Activated CD8-positive, alpha-beta T cell treated with anti-CD3 and anti-CD28 coated beads for 36 hours (primary cell): ENCODE results near the gene ACYP1. TPM values are rescaled to one million over a fixed set of nuclear protein-coding genes. Genes with fewer than 3 reads are reported as not detected.

Experiments
- ATAC-seq: fragments of 200-7000 bp; cut with Tn5 transposase; one replicate; pipeline ENCODE4 v1.10.0; 2021; ENCODE audit warnings: mild to moderate bottlenecking, moderate library complexity
- CTCF ChIA-PET: fragments of 350-600 bp; sonication (Branson Sonifier 250); formaldehyde crosslinking; loops from one replicate; lab custom pipeline; 2021; ENCODE audit warnings: antibody characterized with exemption; lab: Charles Lee
- POLR2A ChIA-PET: fragments of 350-600 bp; sonication (Branson Sonifier 250); formaldehyde crosslinking; loops from one replicate; lab custom pipeline; 2021; ENCODE audit warnings: antibody characterized with exemption; lab: Charles Lee
- DNase-seq: peaks from one replicate; pipeline ENCODE4 v3.0.0-alpha.2; 2020
- H3K27ac Mint-ChIP-seq: one replicate; pipeline ENCODE4 v1.8.0; 2021; ENCODE audit warnings: mild to moderate bottlenecking, mixed read lengths
- H3K27me3 Mint-ChIP-seq: one replicate; pipeline ENCODE4 v1.8.0; 2021; ENCODE audit warnings: mixed read lengths
- H3K36me3 Mint-ChIP-seq: one replicate; pipeline ENCODE4 v1.8.0; 2021; ENCODE audit warnings: low read depth, mixed read lengths
- H3K4me1 Mint-ChIP-seq: one replicate; pipeline ENCODE4 v1.8.0; 2021; ENCODE audit warnings: low read depth, mixed read lengths
- H3K4me3 Mint-ChIP-seq: one replicate; pipeline ENCODE4 v1.8.0; 2021; ENCODE audit warnings: mild to moderate bottlenecking, moderate library complexity, mixed read lengths
- H3K9me3 Mint-ChIP-seq: one replicate; pipeline ENCODE4 v1.8.0; 2021; ENCODE audit warnings: mixed read lengths
- intact Hi-C: fragments of 100-400 bp; cut with micrococcal nuclease; formaldehyde crosslinking; loops from one replicate; pipeline ENCODE4 v1.10.0; 2022
- total RNA-seq, 2 experiments: library from RNA; stranded (reverse); gene quantifications; one replicate each; pipeline ENCODE4 v1.2.3, GENCODE V29; 2021
- TF ChIP-seq, protein P1 (sequence below): fragments of 200-600 bp; IDR thresholded peaks from one replicate; pipeline ENCODE4 v1.8.0; 2022; ENCODE audit warnings: antibody characterized with exemption, mild to moderate bottlenecking

The ACYP1 gene
- total RNA-seq, 2 experiments from 2014 or later = 33.9 to 38.6 TPM

DNA sequence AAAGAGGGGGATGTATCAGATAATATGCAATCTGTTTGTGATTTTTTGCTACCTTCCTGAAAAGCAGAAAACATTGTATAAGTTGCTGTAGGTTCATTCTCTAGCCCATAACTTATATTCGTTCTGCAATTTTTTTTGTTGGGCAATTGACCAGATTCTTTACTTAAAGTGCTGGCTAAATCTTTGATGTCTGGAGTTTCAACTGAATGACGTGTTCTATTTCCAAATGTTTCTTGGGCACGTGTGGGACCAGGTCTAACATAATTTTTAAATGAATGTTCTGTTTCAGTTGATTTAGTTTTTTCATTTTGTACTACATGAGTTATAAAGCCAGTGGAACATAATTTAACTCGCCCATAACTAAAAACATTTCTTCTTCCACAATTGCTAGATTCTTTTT, 16.3 kb downstream of the ACYP1 start:
- Mint-ChIP-seq H3K4me3 (no peak overlapping the region), H3K27me3 (no peaks in the 10 kb centered on the region), H3K36me3 (peaks cover 50% of the 10 kb centered on the region), H3K27ac (no peak overlapping the region), H3K4me1 (peaks cover 53% of the 10 kb centered on the region), H3K9me3 (no peaks in the 10 kb centered on the region)
- TF ChIP-seq, protein P1, sequence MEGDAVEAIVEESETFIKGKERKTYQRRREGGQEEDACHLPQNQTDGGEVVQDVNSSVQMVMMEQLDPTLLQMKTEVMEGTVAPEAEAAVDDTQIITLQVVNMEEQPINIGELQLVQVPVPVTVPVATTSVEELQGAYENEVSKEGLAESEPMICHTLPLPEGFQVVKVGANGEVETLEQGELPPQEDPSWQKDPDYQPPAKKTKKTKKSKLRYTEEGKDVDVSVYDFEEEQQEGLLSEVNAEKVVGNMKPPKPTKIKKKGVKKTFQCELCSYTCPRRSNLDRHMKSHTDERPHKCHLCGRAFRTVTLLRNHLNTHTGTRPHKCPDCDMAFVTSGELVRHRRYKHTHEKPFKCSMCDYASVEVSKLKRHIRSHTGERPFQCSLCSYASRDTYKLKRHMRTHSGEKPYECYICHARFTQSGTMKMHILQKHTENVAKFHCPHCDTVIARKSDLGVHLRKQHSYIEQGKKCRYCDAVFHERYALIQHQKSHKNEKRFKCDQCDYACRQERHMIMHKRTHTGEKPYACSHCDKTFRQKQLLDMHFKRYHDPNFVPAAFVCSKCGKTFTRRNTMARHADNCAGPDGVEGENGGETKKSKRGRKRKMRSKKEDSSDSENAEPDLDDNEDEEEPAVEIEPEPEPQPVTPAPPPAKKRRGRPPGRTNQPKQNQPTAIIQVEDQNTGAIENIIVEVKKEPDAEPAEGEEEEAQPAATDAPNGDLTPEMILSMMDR = no peak
- ATAC-seq = no peak
- intact Hi-C loops = no loop called here
- ChIA-PET CTCF (interaction anchor here (1.2 to 5.5 kb wide), 2 partner anchors 15 to 22 kb away, joined by 3 to 28 read pairs; partner anchors contain the start of gene ACYP1), POLR2A (interaction anchor here (0.6 kb wide), 1 partner anchor 21 kb away, joined by 3 read pairs; no protein-coding TSS in a partner anchor)
- no peak for DNase-seq

DNA sequence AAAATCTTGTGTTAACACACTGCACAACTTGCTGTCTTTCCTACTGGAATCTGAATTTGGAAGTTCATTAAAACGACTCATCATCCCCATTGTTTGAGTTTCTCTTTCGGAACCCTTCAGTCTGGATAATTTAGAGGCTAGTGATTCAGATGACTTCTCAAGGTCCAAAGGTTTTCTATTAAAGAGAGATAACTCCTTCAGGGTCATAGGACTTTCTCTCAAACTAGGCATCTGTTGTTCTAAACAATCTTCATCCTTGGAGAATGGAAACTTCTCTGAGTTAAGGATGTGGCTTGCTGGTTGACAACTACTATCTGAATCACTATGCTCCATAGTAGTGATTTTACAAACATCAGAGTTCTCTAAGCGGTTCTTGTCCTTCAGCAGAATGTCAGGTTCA, 16.9 kb downstream of the ACYP1 start:
- TF ChIP-seq, protein P1 = no peak
- no peak overlapping the region for H3K4me3 Mint-ChIP-seq
- no peaks in the 10 kb centered on the region for H3K27me3 Mint-ChIP-seq
- DNase-seq = no peak
- intact Hi-C loops = no loop called here
- H3K36me3 Mint-ChIP-seq = peaks cover 53% of the 10 kb centered on the region
- peaks cover 56% of the 10 kb centered on the region for H3K4me1 Mint-ChIP-seq
- no peak overlapping the region for H3K27ac Mint-ChIP-seq
- H3K9me3 Mint-ChIP-seq = no peaks in the 10 kb centered on the region
- POLR2A ChIA-PET = interaction anchor here (0.6 kb wide), 1 partner anchor 22 kb away, joined by 3 read pairs; no protein-coding TSS in a partner anchor
- peak; percentile 53 for ATAC-seq
- CTCF ChIA-PET = no interaction called here

DNA sequence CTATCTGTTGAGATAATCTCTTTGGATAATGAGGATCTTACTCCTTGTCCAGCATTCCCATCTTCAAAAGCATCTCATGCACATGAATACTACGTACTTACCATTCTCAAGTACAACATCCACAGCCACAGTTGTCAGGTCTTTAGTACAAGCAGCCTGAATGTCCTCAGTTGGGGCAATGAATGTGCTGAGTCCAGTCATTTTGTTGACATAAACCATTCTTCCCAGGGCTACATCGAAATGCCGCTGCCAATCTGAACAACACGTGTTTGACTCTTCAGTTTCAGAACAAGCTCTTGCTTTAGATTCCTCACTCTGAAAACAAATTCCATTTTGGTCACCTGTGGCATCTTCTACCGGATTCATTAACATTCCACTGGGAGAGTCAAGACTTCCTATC, 17.5 kb downstream of the ACYP1 start:
- intact Hi-C loops = no loop called here
- POLR2A ChIA-PET = no interaction called here
- ATAC-seq (no peak), DNase-seq (no peak)
- Mint-ChIP-seq H3K4me1 (peaks cover 52% of the 10 kb centered on the region), H3K36me3 (peaks cover 50% of the 10 kb centered on the region), H3K9me3 (no peaks in the 10 kb centered on the region), H3K4me3 (no peak overlapping the region), H3K27me3 (no peaks in the 10 kb centered on the region), H3K27ac (no peak overlapping the region)
- TF ChIP-seq, protein P1 = no peak
- CTCF ChIA-PET = interaction anchor here (1.5 kb wide), 1 partner anchor 10 kb away, joined by 4 read pairs; no protein-coding TSS in a partner anchor

DNA sequence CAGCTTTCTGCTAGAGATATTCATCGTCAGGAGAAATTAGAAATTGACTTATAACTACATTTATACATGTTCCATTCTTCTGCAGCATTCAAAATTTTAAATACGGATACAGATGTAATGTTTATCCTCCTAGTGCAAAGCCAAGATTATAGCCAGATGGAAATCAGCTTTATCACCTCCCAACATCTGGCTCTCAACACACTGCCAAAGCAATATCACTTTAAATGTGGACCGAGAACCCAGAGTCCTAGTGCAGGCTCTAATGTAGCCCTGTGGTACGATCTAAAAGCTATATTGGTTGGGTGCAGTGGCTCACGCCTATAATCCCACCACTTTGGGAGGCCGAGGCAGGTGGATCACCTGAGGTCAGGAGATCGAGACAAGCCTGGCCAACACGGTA, 19.1 kb downstream of the ACYP1 start:
- CTCF ChIA-PET = interaction anchor here (0.8 to 2.1 kb wide), 5 partner anchors 8 to 184 kb away, joined by 3 to 7 read pairs (median 3); no protein-coding TSS in a partner anchor
- H3K4me3 Mint-ChIP-seq = no peak overlapping the region
- TF ChIP-seq, protein P1 = no peak
- H3K27me3 Mint-ChIP-seq = no peaks in the 10 kb centered on the region
- peaks cover 43% of the 10 kb centered on the region for H3K36me3 Mint-ChIP-seq
- peaks cover 44% of the 10 kb centered on the region for H3K4me1 Mint-ChIP-seq
- no peaks in the 10 kb centered on the region for H3K9me3 Mint-ChIP-seq
- H3K27ac Mint-ChIP-seq = no peak overlapping the region
- no peak for ATAC-seq
- POLR2A ChIA-PET = interaction anchor here (0.5 to 0.8 kb wide), 2 partner anchors 11 to 20 kb away, joined by 3 read pairs; no protein-coding TSS in a partner anchor
- no peak for DNase-seq
- intact Hi-C loops = no loop called here

DNA sequence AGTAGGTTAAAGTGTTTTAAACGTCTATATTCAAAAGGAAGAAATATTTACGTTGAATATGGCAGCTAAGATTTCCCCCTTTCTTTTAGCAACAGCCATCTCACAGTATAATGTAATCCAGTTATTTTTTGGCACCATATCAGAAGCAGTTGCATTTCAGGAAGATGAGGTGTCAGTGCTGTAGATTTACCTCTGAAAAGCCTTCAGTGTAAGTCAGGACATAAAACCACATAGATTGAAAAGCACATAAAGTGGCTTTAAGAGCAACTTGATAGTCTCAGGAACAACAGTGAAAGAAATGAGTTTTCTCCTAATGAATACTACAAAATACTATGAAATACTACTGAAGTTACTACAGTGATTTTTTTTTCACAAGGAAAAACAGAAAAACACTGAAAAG, 19.5 kb downstream of the ACYP1 start:
- DNase-seq (no peak), ATAC-seq (no peak)
- Mint-ChIP-seq H3K27ac (no peak overlapping the region), H3K27me3 (no peaks in the 10 kb centered on the region), H3K36me3 (peaks cover 39% of the 10 kb centered on the region), H3K9me3 (no peaks in the 10 kb centered on the region), H3K4me3 (no peak overlapping the region), H3K4me1 (peaks cover 41% of the 10 kb centered on the region)
- TF ChIP-seq, protein P1 = no peak
- CTCF ChIA-PET = interaction anchor here (1.1 to 2.1 kb wide), 2 partner anchors 21 to 184 kb away, joined by 3 to 7 read pairs; no protein-coding TSS in a partner anchor
- POLR2A ChIA-PET = interaction anchor here (0.8 kb wide), 1 partner anchor 11 kb away, joined by 3 read pairs; no protein-coding TSS in a partner anchor
- intact Hi-C loops = no loop called here
